ENCODE data around the gene ABCC1.
"Not testable (repeated sequence)": the region's sequence is repeated elsewhere in the genome, so short reads cannot be mapped to it uniquely, and the experiment has no call there.

Gene ABCC1

GRCh38 chr16:15924996-15925395 is 24.4 kb upstream of the ABCC1 start:
- H3K4me1 ChIP-seq (ENCODE audit: control insufficient read depth, insufficient read depth, low read length), result no peaks in the 10 kb centered on the region
- no peak overlapping the region for H3K4me3 ChIP-seq (ENCODE audit: low read length)
- H3K9ac ChIP-seq (ENCODE audit: low read length), result no peak overlapping the region
- H3K27ac ChIP-seq (ENCODE audit: low read depth, low read length), result no peak overlapping the region
- no peaks in the 10 kb centered on the region for H3K27me3 ChIP-seq (ENCODE audit: control insufficient read depth, insufficient read depth, low read length)
- H3K36me3 ChIP-seq (ENCODE audit: control insufficient read depth, insufficient read depth, low read length), result no peaks in the 10 kb centered on the region

GRCh38 chr16:15925631-15926030 is 23.8 kb upstream of the ABCC1 start:
- Histone ChIP-seq H3K27ac (ENCODE audit: low read depth, low read length) (no peak overlapping the region), H3K36me3 (ENCODE audit: control insufficient read depth, insufficient read depth, low read length) (no peaks in the 10 kb centered on the region), H3K27me3 (ENCODE audit: control insufficient read depth, insufficient read depth, low read length) (no peaks in the 10 kb centered on the region), H3K4me3 (ENCODE audit: low read length) (no peak overlapping the region), H3K4me1 (ENCODE audit: control insufficient read depth, insufficient read depth, low read length) (no peaks in the 10 kb centered on the region), H3K9ac (ENCODE audit: low read length) (no peak overlapping the region)

- Histone ChIP-seq H3K9ac (ENCODE audit: low read length) (no peak overlapping the region), H3K4me3 (ENCODE audit: low read length) (no peak overlapping the region), H3K27me3 (ENCODE audit: control insufficient read depth, insufficient read depth, low read length) (no peaks in the 10 kb centered on the region), H3K36me3 (ENCODE audit: control insufficient read depth, insufficient read depth, low read length) (no peaks in the 10 kb centered on the region), H3K27ac (ENCODE audit: low read depth, low read length) (no peak overlapping the region), H3K4me1 (ENCODE audit: control insufficient read depth, insufficient read depth, low read length) (no peaks in the 10 kb centered on the region)
Observed at GRCh38 chr16:15928261-15929104, 20.9 kb upstream of the ABCC1 start.

GRCh38 chr16:15932939-15933338 is 16.5 kb upstream of the ABCC1 start:
- no peaks in the 10 kb centered on the region for H3K27me3 ChIP-seq (ENCODE audit: control insufficient read depth, insufficient read depth, low read length)
- H3K27ac ChIP-seq (ENCODE audit: low read depth, low read length), result no peak overlapping the region
- no peaks in the 10 kb centered on the region for H3K36me3 ChIP-seq (ENCODE audit: control insufficient read depth, insufficient read depth, low read length)
- H3K4me3 ChIP-seq (ENCODE audit: low read length), result no peak overlapping the region
- no peak overlapping the region for H3K9ac ChIP-seq (ENCODE audit: low read length)
- H3K4me1 ChIP-seq (ENCODE audit: control insufficient read depth, insufficient read depth, low read length), result no peaks in the 10 kb centered on the region

GRCh38 chr16:15933781-15934180 is 15.6 kb upstream of the ABCC1 start:
- H3K36me3 ChIP-seq (ENCODE audit: control insufficient read depth, insufficient read depth, low read length), result no peaks in the 10 kb centered on the region

DNA sequence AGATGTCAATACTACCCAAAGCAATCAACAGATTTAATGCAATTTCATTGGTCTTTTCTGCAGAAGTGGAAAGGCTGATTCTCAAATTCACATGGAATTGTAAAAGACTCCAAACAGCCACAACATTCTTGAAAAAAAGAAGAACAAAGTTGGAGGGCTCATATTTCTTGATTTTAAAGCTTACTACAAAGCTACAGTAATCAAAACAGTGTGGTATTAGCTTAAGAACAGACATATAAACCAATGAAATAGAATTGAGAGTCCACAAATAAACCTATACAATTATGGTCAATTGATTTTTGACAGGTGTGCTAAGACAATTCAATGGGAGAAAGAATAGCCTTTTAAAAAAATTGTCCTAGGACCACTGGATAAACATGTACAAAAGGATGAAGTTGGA is 14.4 kb upstream of the ABCC1 start:
- Histone ChIP-seq H3K27me3 (ENCODE audit: control insufficient read depth, insufficient read depth, low read length) (no peaks in the 10 kb centered on the region), H3K36me3 (ENCODE audit: control insufficient read depth, insufficient read depth, low read length) (no peaks in the 10 kb centered on the region), H3K27ac (ENCODE audit: low read depth, low read length) (no peak overlapping the region), H3K4me1 (ENCODE audit: control insufficient read depth, insufficient read depth, low read length) (no peaks in the 10 kb centered on the region), H3K4me3 (ENCODE audit: low read length) (no peak overlapping the region), H3K9ac (ENCODE audit: low read length) (no peak overlapping the region)

More at GRCh38 chr16:15933781-15934180, 15.6 kb upstream of the ABCC1 start:
- Histone ChIP-seq H3K27me3 (ENCODE audit: control insufficient read depth, insufficient read depth, low read length) (no peaks in the 10 kb centered on the region), H3K4me3 (ENCODE audit: low read length) (no peak overlapping the region), H3K27ac (ENCODE audit: low read depth, low read length) (no peak overlapping the region), H3K9ac (ENCODE audit: low read length) (no peak overlapping the region), H3K4me1 (ENCODE audit: control insufficient read depth, insufficient read depth, low read length) (no peaks in the 10 kb centered on the region)

GRCh38 chr16:15936809-15937208 is 12.6 kb upstream of the ABCC1 start:
- H3K4me3 ChIP-seq (ENCODE audit: low read length); H3K9ac ChIP-seq (ENCODE audit: low read length); H3K27me3 ChIP-seq (ENCODE audit: control insufficient read depth, insufficient read depth, low read length); H3K36me3 ChIP-seq (ENCODE audit: control insufficient read depth, insufficient read depth, low read length); H3K27ac ChIP-seq (ENCODE audit: low read depth, low read length); H3K4me1 ChIP-seq (ENCODE audit: control insufficient read depth, insufficient read depth, low read length): not testable (repeated sequence)

DNA sequence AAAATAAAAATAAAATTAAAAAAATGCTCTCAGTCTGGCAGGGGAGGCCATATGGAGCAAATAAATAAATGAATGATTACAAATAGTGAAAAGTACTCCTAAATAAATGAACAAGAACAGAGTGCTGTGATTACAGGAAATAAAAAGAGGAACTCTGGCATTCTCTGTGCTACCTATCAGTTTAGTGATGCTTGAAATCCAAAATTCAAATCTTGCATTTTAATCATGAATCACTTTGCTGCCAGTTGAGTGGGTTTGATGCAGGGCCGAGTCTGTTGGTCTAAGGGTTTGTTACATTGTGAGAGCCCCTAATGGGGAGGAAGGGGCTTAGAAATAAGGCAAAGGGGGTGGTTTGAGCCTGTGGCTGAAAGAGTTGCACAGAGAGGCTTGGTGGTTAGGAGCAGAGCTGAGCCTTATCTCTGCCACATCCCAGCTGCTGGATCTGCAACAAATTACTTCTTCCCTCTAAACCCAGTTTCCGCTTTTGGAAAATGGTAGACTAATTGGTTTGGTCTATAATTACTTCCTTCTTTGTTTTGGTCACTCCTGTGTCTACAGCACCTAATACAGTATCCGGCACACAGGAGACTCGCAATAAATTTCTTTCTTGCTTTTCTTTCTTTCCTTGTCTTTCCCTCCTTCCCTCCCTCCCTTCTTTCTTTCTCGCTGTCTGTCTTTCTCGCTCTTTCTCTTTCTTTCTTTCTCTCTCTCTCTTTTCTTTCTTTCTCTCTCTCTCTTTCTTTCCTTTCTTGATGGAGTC is 6.3 kb upstream of the ABCC1 start:
- Histone ChIP-seq H3K9ac (ENCODE audit: low read length) (no peak overlapping the region), H3K4me1 (ENCODE audit: control insufficient read depth, insufficient read depth, low read length) (no peaks in the 10 kb centered on the region), H3K4me3 (ENCODE audit: low read length) (no peak overlapping the region)

DNA sequence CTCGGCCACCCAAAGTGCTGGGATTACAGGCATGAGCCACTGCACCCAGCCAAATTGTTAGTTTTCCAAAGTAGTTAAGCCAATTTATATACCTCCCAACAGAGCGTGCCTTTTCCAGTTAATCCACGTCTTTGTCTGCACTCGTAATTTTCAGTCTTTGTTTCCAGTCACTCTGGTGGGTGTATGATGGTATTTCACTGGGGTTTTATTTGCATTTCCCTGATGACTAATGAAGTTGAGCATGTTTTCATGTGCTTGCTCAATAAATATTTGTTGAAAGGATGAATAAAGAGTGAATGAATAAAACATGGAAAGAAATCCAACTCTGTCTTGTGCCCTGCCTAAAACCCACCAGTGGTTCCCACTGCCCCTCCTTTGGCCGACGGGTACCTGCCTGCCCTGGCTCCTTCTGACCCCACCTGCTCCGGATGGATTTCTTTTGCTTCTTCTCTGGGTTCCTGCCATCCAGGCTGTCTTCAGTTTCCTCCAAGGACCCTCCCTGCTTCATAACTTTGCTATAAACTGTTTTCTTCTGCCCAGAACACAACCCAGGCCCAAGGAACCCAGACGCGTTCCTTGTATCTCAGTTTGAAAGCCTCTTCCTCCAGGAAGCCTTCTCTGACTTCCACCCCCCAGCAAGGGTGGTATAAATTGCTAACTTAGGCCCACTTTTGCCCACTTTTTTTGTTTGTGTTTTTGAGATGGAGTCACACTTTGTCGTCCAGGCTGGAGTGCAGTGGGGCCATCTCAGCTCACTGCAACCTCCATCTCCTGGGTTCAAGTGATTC is 3.0 kb upstream of the ABCC1 start:
- H3K4me3 ChIP-seq (ENCODE audit: low read length), result no peak overlapping the region
- peaks cover 5% of the 10 kb centered on the region for H3K4me1 ChIP-seq (ENCODE audit: control insufficient read depth, insufficient read depth, low read length)
- H3K9ac ChIP-seq (ENCODE audit: low read length), result no peak overlapping the region
- H3K36me3 ChIP-seq (ENCODE audit: control insufficient read depth, insufficient read depth, low read length), result no peaks in the 10 kb centered on the region
- H3K27ac ChIP-seq (ENCODE audit: low read depth, low read length), result no peak overlapping the region
- H3K27me3 ChIP-seq (ENCODE audit: control insufficient read depth, insufficient read depth, low read length), result no peaks in the 10 kb centered on the region

More for the DNA sequence above, 6.3 kb upstream of the ABCC1 start:
- Histone ChIP-seq H3K27me3 (ENCODE audit: control insufficient read depth, insufficient read depth, low read length) (no peaks in the 10 kb centered on the region), H3K27ac (ENCODE audit: low read depth, low read length) (no peak overlapping the region), H3K36me3 (ENCODE audit: control insufficient read depth, insufficient read depth, low read length) (no peaks in the 10 kb centered on the region)

DNA sequence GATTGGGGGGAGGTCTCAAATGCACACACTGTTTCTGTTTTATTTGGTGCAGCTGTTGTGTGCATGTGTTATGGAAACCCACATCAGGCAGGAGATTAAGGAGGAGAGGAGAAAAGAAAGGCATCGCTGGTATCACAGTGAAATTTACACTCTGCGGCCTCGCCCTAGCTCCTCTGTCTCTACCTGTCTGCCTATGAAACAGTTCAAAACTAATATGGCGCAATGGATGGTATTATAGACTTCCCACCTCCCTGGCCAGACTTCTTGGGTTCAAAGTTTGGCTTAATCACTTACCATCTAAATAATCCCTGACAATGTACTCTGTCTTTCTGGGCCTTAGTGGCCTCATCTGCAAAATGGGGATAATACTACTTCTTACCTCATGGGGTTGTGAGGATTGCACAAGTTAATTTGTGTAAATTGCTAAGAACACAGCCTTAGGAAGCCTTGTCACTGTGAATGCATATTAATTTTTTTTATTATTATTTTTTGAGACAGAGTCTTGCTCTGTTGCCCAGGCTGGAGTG is 1.4 kb upstream of the ABCC1 start:
- H3K27me3 ChIP-seq (ENCODE audit: control insufficient read depth, insufficient read depth, low read length), result no peaks in the 10 kb centered on the region
- H3K9ac ChIP-seq (ENCODE audit: low read length), result no peak overlapping the region
- H3K4me1 ChIP-seq (ENCODE audit: control insufficient read depth, insufficient read depth, low read length), result peaks cover 8% of the 10 kb centered on the region
- H3K4me3 ChIP-seq (ENCODE audit: low read length), result no peak overlapping the region
- H3K36me3 ChIP-seq (ENCODE audit: control insufficient read depth, insufficient read depth, low read length), result no peaks in the 10 kb centered on the region
- H3K27ac ChIP-seq (ENCODE audit: low read depth, low read length), result no peak overlapping the region

DNA sequence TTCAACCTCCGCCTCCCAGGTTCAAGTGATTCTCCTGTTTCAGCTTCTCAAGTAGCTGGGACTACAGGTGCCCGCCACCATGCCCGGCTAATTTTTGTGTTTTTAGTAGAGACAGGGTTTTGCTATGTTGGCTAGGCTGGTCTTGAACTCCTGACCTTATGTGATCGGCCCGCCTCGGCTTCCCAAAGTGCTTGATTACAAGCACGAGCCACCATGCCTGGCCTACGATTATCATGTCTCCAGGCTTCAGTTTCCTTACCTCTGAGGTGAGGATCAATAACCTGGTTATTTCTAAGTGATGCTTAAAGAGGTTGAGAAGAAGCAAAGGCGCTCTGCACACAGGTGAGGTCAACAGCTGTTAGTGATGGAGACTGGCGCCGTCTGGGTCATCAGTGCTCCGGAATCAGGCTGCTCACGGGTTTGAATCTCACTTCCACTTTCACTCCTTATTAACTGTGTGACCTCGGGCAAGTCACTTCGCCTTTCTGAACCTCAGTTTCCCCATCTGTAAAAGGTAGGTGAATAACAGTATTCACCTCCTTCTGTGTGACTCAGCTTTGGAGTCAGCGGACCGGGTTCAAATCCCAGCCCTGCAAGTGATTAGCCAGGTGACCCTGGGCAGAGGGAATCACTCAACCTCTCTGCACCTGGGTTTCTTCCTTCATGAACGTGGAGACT is 745 bp upstream of the ABCC1 start:
- peaks cover 8% of the 10 kb centered on the region for H3K4me1 ChIP-seq (ENCODE audit: control insufficient read depth, insufficient read depth, low read length)
- no peak overlapping the region for H3K27ac ChIP-seq (ENCODE audit: low read depth, low read length)
- H3K9ac ChIP-seq (ENCODE audit: low read length), result no peak overlapping the region
- H3K4me3 ChIP-seq (ENCODE audit: low read length), result peak overlapping the region; percentile 48
- H3K36me3 ChIP-seq (ENCODE audit: control insufficient read depth, insufficient read depth, low read length), result no peaks in the 10 kb centered on the region
- no peaks in the 10 kb centered on the region for H3K27me3 ChIP-seq (ENCODE audit: control insufficient read depth, insufficient read depth, low read length)
